Stomach (tissue), 9 donors: ENCODE results near the gene VCL. TPM values are rescaled to one million over a fixed set of nuclear protein-coding genes. Genes with fewer than 3 reads are reported as not detected.

Experiments
- DNase-seq, 2 donors: peaks; one replicate each; pipeline versions ENCODE4 v3.0.0 to v3.0.0-alpha.2; 2013 to 2019
- H3K27ac ChIP-seq, 5 donors: fragments of 200-600 bp in 4 of 5; sonication (generic) in 4 of 5; one replicate each; pipeline ENCODE4 v1.5.1; 2013 to 2019; ENCODE audit warnings: mild to moderate bottlenecking in 1 of 5, moderate library complexity in 1 of 5
- H3K27me3 ChIP-seq, 3 donors: fragments of 200-600 bp; sonication (generic); one replicate each; pipeline ENCODE4 v1.5.1; 2017 to 2019; ENCODE audit warnings: mixed run types in 1 of 3
- H3K36me3 ChIP-seq, 4 donors: fragments of 200-600 bp; sonication (generic); 1 replicate in 3 of 4; 2 replicates in 1 of 4; pipeline ENCODE4 v1.5.1; 2016 to 2019
- H3K4me1 ChIP-seq, 4 donors: fragments of 200-600 bp; sonication (generic); one replicate each; pipeline ENCODE4 v1.5.1; 2016 to 2019
- H3K4me3 ChIP-seq, 4 donors: fragments of 200-600 bp; sonication (generic) in 3 of 4; one replicate each; pipeline ENCODE4 v1.5.1; 2016 to 2019; ENCODE audit warnings: mild to moderate bottlenecking in 1 of 4
- H3K9me3 ChIP-seq, 4 donors: fragments of 200-600 bp; sonication (generic); one replicate each; pipeline ENCODE4 v1.5.1; 2016 to 2019
- EP300 ChIP-seq: sonication (generic); formaldehyde crosslinking; IDR thresholded peaks from one replicate; pipeline ENCODE4 v1.6.1; 2017; ENCODE audit warnings: antibody characterized with exemption
- POLR2A ChIP-seq, 4 donors: fragments of 450-650 bp; IDR thresholded peaks; one replicate each; pipeline ENCODE4 v1.6.1; 2016; ENCODE audit warnings: antibody characterized with exemption in 4 of 4, control low read depth in 2 of 4, mild to moderate bottlenecking in 1 of 4, moderate library complexity in 1 of 4
- POLR2AphosphoS5 ChIP-seq, 3 donors: sonication (generic); formaldehyde crosslinking; IDR thresholded peaks; one replicate each; pipeline ENCODE4 v1.6.1; 2016; ENCODE audit warnings: antibody characterized with exemption in 3 of 3
- WGBS, 5 donors: extraction: QIAGEN DNeasy Blood & Tissue Kit in 3 of 5; methylation state at CpG; one replicate each; pipeline versions ENCODE4 v1.1.5 to v1.1.7; 2013 to 2018; 5-methylcytosine and 5-hydroxymethylcytosine counted together
- intact Hi-C: fragments of 100-400 bp; cut with DNase I; formaldehyde crosslinking; loops from one replicate; pipeline ENCODE4 v1.15.1; 2023; ENCODE audit warnings: low total_unique reads
- polyA plus RNA-seq, 3 donors: library from polyadenylated mRNA; stranded (reverse); fragments of 200-250 nt; gene quantifications; one replicate each; pipeline ENCODE4 v1.2.3, GENCODE V29; 2013
- total RNA-seq, 5 donors: library from RNA; depleted of rRNA; stranded (reverse); fragments of >200 nt; gene quantifications; one replicate each; pipeline versions ENCODE4 v1.1.0 to v1.2.3, GENCODE V29; 2014 to 2016
- TF ChIP-seq, protein P1 (sequence below), 7 experiments: fragments of 450-650 bp in 4 of 7; fragments of 200-600 bp in 3 of 7; sonication (generic) in 3 of 7; IDR thresholded peaks; one replicate each; pipeline ENCODE4 v1.5.1; 2016 to 2019; ENCODE audit warnings: antibody characterized with exemption in 7 of 7, control low read depth in 2 of 7, mild to moderate bottlenecking in 1 of 7
- donor health status: healthy with polysubstance abuse.
- donor health status: Bipolar disorder and iron deficiency.
- donor health status: healthy.

Gene VCL
- total and polyA plus RNA-seq, 8 donors = 11.2 to 211 (median 62.3) TPM

GRCh38 chr10:74110120-74110519, 112.2 kb downstream of the VCL start:
- H3K36me3 ChIP-seq = peaks cover 80 to 100% (median 99%) of the 10 kb centered on the region in 4 donors
- TF ChIP-seq POLR2A (IDR thresholded peaks at IDR 0.05) (no peak), POLR2AphosphoS5 (IDR thresholded peaks at IDR 0.05) (no peak), EP300 (no peak)
- intact Hi-C loops = no loop called here
- 64 to 85% (median 75%) methylated on average over 1 of the region's 1 CpG for WGBS, 5 donors
- peaks cover 0 to 18% (median 9%) of the 10 kb centered on the region in 4 donors for H3K4me1 ChIP-seq
- no peaks in the 10 kb centered on the region for H3K27me3 ChIP-seq
- DNase-seq = no peak
- H3K27ac ChIP-seq = no peak overlapping the region
- H3K4me3 ChIP-seq = no peak overlapping the region
- H3K9me3 ChIP-seq = no peaks in the 10 kb centered on the region

DNA sequence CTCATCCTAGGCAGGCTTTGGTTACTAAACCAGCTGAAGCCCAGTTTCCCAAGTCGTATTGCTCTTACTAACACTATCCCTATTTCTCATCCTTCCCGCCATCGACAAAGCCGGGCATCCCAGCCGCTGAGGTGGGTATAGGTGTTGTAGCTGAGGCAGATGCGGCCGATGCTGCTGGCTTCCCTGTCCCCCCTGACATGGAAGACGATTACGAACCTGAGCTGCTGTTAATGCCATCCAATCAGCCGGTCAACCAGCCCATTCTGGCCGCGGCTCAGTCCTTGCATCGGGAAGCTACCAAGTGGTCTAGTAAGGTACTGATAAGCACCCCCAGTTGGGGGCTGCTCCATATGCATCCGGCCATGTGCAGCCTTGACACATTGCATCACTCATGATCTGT, 113.9 kb downstream of the VCL start:
- no peaks in the 10 kb centered on the region for H3K27me3 ChIP-seq
- no peaks in the 10 kb centered on the region for H3K9me3 ChIP-seq
- no peak for DNase-seq
- intact Hi-C loops = no loop called here
- H3K27ac ChIP-seq = no peak overlapping the region
- H3K4me3 ChIP-seq = no peak overlapping the region
- WGBS, 5 donors = 97 to 99% (median 98%) methylated on average over 14 of the region's 14 CpGs
- H3K36me3 ChIP-seq = peaks cover 72 to 100% (median 99%) of the 10 kb centered on the region in 4 donors
- no peak for TF ChIP-seq POLR2AphosphoS5 (IDR thresholded peaks at IDR 0.05)
- TF ChIP-seq EP300 = no peak
- no peak for TF ChIP-seq POLR2A (IDR thresholded peaks at IDR 0.05)
- H3K4me1 ChIP-seq = peaks cover 0 to 18% (median 9%) of the 10 kb centered on the region in 4 donors

DNA sequence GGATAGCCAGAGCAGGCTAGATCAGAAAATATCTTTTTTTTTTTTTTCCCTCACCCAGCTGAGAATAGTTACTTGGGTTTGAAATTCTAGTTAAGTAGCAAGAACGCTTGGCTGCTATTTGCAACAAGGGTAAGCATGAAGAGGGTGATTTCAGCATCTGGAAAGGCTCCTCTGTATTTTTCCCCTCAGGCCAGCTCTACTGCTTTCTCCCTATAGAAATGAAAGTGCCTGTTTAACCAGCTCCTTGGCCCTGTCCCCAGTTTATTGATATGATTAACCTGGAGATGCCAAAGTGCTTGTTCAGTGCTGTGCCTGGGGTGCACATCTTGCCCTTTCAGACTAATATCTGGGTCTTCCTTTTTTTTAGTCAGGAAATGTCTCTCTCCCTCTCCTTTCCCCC, 115.6 kb downstream of the VCL start:
- H3K4me1 ChIP-seq = peaks cover 0 to 21% (median 9%) of the 10 kb centered on the region in 4 donors
- H3K27ac ChIP-seq = peak overlapping the region in 3 of 5 donors; percentile 18 to 50 (median 40)
- intact Hi-C loops = no loop called here
- no peak for TF ChIP-seq EP300
- H3K27me3 ChIP-seq = no peaks in the 10 kb centered on the region
- H3K36me3 ChIP-seq = peaks cover 72 to 100% (median 99%) of the 10 kb centered on the region in 4 donors
- H3K9me3 ChIP-seq = no peaks in the 10 kb centered on the region
- DNase-seq = no peak
- no peak overlapping the region for H3K4me3 ChIP-seq
- WGBS, 5 donors = 23 to 73% (median 39%) methylated on average over 1 of the region's 1 CpG

- no peak overlapping the region for H3K4me3 ChIP-seq
- intact Hi-C loops = no loop called here
- TF ChIP-seq EP300 (no peak), POLR2AphosphoS5 (IDR thresholded peaks at IDR 0.05) (no peak), POLR2A (IDR thresholded peaks at IDR 0.05) (no peak)
- TF ChIP-seq, protein P1, sequence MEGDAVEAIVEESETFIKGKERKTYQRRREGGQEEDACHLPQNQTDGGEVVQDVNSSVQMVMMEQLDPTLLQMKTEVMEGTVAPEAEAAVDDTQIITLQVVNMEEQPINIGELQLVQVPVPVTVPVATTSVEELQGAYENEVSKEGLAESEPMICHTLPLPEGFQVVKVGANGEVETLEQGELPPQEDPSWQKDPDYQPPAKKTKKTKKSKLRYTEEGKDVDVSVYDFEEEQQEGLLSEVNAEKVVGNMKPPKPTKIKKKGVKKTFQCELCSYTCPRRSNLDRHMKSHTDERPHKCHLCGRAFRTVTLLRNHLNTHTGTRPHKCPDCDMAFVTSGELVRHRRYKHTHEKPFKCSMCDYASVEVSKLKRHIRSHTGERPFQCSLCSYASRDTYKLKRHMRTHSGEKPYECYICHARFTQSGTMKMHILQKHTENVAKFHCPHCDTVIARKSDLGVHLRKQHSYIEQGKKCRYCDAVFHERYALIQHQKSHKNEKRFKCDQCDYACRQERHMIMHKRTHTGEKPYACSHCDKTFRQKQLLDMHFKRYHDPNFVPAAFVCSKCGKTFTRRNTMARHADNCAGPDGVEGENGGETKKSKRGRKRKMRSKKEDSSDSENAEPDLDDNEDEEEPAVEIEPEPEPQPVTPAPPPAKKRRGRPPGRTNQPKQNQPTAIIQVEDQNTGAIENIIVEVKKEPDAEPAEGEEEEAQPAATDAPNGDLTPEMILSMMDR (IDR thresholded peaks at IDR 0.05) = no peak
- H3K36me3 ChIP-seq = peaks cover 72 to 100% (median 99%) of the 10 kb centered on the region in 4 donors
- 81 to 87% (median 82%) methylated on average over 12 of the region's 12 CpGs for WGBS, 5 donors
- H3K27me3 ChIP-seq = no peaks in the 10 kb centered on the region
- H3K4me1 ChIP-seq = peaks cover 0 to 26% (median 11%) of the 10 kb centered on the region in 4 donors
- H3K9me3 ChIP-seq = no peaks in the 10 kb centered on the region
- DNase-seq = peak in 1 of 2 donors; percentile 20
- H3K27ac ChIP-seq = peak overlapping the region in 3 of 5 donors; percentile 18 to 50 (median 40)
These were observed 116.1 kb downstream of the VCL start for GRCh38 chr10:74114041-74114448.

GRCh38 chr10:74117738-74118137, 119.8 kb downstream of the VCL start:
- H3K27me3 ChIP-seq = no peaks in the 10 kb centered on the region
- peaks cover 0 to 57% (median 26%) of the 10 kb centered on the region in 4 donors for H3K4me1 ChIP-seq
- no peak overlapping the region for H3K4me3 ChIP-seq
- H3K36me3 ChIP-seq = peaks cover 43 to 100% (median 100%) of the 10 kb centered on the region in 4 donors
- TF ChIP-seq POLR2A (IDR thresholded peaks at IDR 0.05) (no peak), EP300 (no peak), POLR2AphosphoS5 (IDR thresholded peaks at IDR 0.05) (no peak)
- TF ChIP-seq, protein P1 (IDR thresholded peaks at IDR 0.05) = no peak
- H3K27ac ChIP-seq = no peak overlapping the region
- intact Hi-C loops = no loop called here
- H3K9me3 ChIP-seq = no peaks in the 10 kb centered on the region
- DNase-seq = no peak
- 82 to 92% (median 90%) methylated on average over 4 of the region's 4 CpGs for WGBS, 5 donors

- Histone ChIP-seq H3K27ac (peak overlapping the region in 3 of 5 donors; percentile 20 to 57 (median 49)), H3K27me3 (no peaks in the 10 kb centered on the region), H3K9me3 (no peaks in the 10 kb centered on the region), H3K4me1 (peaks cover 0 to 53% (median 20%) of the 10 kb centered on the region in 4 donors), H3K4me3 (no peak overlapping the region), H3K36me3 (peaks cover 49 to 100% (median 100%) of the 10 kb centered on the region in 4 donors)
- TF ChIP-seq POLR2A (IDR thresholded peaks at IDR 0.05) = no peak
- TF ChIP-seq, protein P1 (IDR thresholded peaks at IDR 0.05) = no peak
- no peak for TF ChIP-seq EP300
- no peak for TF ChIP-seq POLR2AphosphoS5 (IDR thresholded peaks at IDR 0.05)
- DNase-seq = no peak
- intact Hi-C loops = no loop called here
- 67 to 84% (median 74%) methylated on average over 3 of the region's 3 CpGs for whole genome bisulfite sequencing, 5 donors
These were observed 120.9 kb downstream of the VCL start for GRCh38 chr10:74118804-74119203.
